PFSK-1 (cell line): ENCODE results near the gene ANGPTL8. TPM values are rescaled to one million over a fixed set of nuclear protein-coding genes. Genes with fewer than 3 reads are reported as not detected.

ENCODE experiments used
- FOXP2 ChIP-seq: optimal IDR thresholded peaks from 2 replicates; pipeline ENCODE3; 2011; ENCODE audit warnings: borderline replicate concordance, control low read depth, inconsistent platforms; ENCODE audit not compliant: insufficient read depth; ENCODE audit errors: extremely low read length, extremely low read depth
- POLR2AphosphoS5 ChIP-seq: IDR thresholded peaks from 2 replicates; pipeline ENCODE4 v1.6.1; 2012; ENCODE audit warnings: low read depth, mild to moderate bottlenecking, control low read depth, low read length, moderate library complexity
- REST ChIP-seq, 2 experiments: IDR thresholded peaks; 2 replicates each; pipeline versions ENCODE4 v1.6.1 to v1.8.0; 2011 to 2012; ENCODE audit warnings: low read depth in 2 of 2, low read length in 2 of 2, control low read depth in 1 of 2, inconsistent platforms in 1 of 2, mild to moderate bottlenecking in 1 of 2, moderate library complexity in 1 of 2; ENCODE audit not compliant: insufficient read depth in 1 of 2
- SIN3A ChIP-seq: IDR thresholded peaks from 2 replicates; pipeline ENCODE4 v1.6.1; 2012; ENCODE audit warnings: mild to moderate bottlenecking, low read length, moderate library complexity, borderline replicate concordance; ENCODE audit not compliant: insufficient read depth
- TAF1 ChIP-seq: IDR thresholded peaks from 2 replicates; pipeline ENCODE4 v1.6.1; 2012; ENCODE audit warnings: low read length, control low read depth, borderline replicate concordance; ENCODE audit not compliant: insufficient read depth
- polyA plus RNA-seq: library from polyadenylated mRNA; unstranded; fragments of >200 nt; gene quantifications from one replicate; pipeline ENCODE4 v1.2.1, GENCODE V29; 2012; ENCODE audit warnings: low read depth, missing spikeins; ENCODE audit not compliant: insufficient read length

Gene ANGPTL8
- polyA plus RNA-seq, result not detected

GRCh38 chr19:11239377-11240000 lies at the start of gene ANGPTL8:
ANGPTL8 (plus strand) TSS chr19:11239619; CDS start chr19:11239638, 19 bp downstream.
- TF ChIP-seq POLR2AphosphoS5, result no peak
- TF ChIP-seq FOXP2, result no peak
- no peak for TF ChIP-seq SIN3A
- TF ChIP-seq REST (IDR thresholded peaks at IDR 0.05; ENCODE audit: insufficient read depth in 1 of 2, low read depth in 2 of 2, low read length in 2 of 2), result no peak
- TF ChIP-seq TAF1, result no peak

GRCh38 chr19:11190501-11190900 lies 48.9 kb upstream of the ANGPTL8 start:
- no peak for TF ChIP-seq POLR2AphosphoS5
- no peak for TF ChIP-seq SIN3A
- no peak for TF ChIP-seq REST (IDR thresholded peaks at IDR 0.05; ENCODE audit: insufficient read depth in 1 of 2, low read depth in 2 of 2, low read length in 2 of 2)
- no peak for TF ChIP-seq TAF1
- no peak for TF ChIP-seq FOXP2

- no peak for TF ChIP-seq FOXP2
- no peak for TF ChIP-seq SIN3A
- no peak for TF ChIP-seq REST (IDR thresholded peaks at IDR 0.05; ENCODE audit: insufficient read depth in 1 of 2, low read depth in 2 of 2, low read length in 2 of 2)
- no peak for TF ChIP-seq POLR2AphosphoS5
- TF ChIP-seq TAF1, result no peak
Measured at GRCh38 chr19:11191273-11191755, 48.1 kb upstream of the ANGPTL8 start.

- TF ChIP-seq FOXP2 (no peak), REST (IDR thresholded peaks at IDR 0.05; ENCODE audit: insufficient read depth in 1 of 2, low read depth in 2 of 2, low read length in 2 of 2) (no peak), SIN3A (no peak), POLR2AphosphoS5 (no peak), TAF1 (no peak)
Measured at GRCh38 chr19:11191934-11192333, 47.5 kb upstream of the ANGPTL8 start.
